OCI-LY7 (cell line): Measurements from ENCODE around the gene RAPH1.

Source experiments
- EZH2phosphoT487 ChIP-seq: fragments of 200-600 bp; sonication (generic); IDR thresholded peaks from 2 replicates; pipeline ENCODE4 v1.6.1; 2018; ENCODE audit warnings: low read depth, borderline replicate concordance, mild to moderate bottlenecking, mixed run types, antibody characterized with exemption, low read length, moderate library complexity, mixed read lengths
- TF ChIP-seq, protein P1 (sequence below): fragments of 200-600 bp; sonication (generic); conservative IDR thresholded peaks from 2 replicates; pipeline ENCODE4 v1.5.1; 2014; ENCODE audit warnings: mild to moderate bottlenecking, antibody characterized with exemption, low read length, moderate library complexity, mixed read lengths

DNA sequence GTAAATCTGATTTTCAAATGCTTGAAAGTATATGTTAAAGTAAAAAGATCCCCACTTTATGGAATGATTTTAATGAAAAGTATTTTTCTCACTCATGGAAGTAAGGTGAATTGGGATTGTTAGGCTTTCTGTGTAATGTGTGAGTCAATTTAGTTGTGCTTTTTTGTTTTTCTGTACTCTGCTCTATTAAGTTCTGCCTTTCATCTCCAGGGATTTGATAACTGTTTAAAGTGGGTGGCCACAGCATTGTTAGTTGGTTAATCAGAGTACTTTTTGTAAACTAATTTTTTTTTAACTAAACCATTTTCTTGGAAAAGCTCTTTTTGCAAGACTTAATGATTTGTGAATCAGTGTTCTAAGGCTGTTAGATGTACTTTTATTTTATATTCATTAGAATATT lies 130.1 kb downstream of the RAPH1 start:
- TF ChIP-seq, protein P1, sequence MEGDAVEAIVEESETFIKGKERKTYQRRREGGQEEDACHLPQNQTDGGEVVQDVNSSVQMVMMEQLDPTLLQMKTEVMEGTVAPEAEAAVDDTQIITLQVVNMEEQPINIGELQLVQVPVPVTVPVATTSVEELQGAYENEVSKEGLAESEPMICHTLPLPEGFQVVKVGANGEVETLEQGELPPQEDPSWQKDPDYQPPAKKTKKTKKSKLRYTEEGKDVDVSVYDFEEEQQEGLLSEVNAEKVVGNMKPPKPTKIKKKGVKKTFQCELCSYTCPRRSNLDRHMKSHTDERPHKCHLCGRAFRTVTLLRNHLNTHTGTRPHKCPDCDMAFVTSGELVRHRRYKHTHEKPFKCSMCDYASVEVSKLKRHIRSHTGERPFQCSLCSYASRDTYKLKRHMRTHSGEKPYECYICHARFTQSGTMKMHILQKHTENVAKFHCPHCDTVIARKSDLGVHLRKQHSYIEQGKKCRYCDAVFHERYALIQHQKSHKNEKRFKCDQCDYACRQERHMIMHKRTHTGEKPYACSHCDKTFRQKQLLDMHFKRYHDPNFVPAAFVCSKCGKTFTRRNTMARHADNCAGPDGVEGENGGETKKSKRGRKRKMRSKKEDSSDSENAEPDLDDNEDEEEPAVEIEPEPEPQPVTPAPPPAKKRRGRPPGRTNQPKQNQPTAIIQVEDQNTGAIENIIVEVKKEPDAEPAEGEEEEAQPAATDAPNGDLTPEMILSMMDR = no peak
- no peak for TF ChIP-seq EZH2phosphoT487
